HepG2 (cell line): ENCODE measurements around the gene LBX2. TPM values are rescaled to one million over a fixed set of nuclear protein-coding genes. Genes with fewer than 3 reads are reported as not detected.
A peak's percentile ranks its signal among the peaks of the same experiment; 100 is the strongest.

Source experiments
- DRAP1 ChIP-seq: IDR thresholded peaks from 2 replicates; pipeline ENCODE4 v1.6.1; 2016; ENCODE audit warnings: missing genetic modification reagents, missing compliant biosample characterization
- FOXC1 ChIP-seq: sonication (generic); formaldehyde crosslinking; IDR thresholded peaks from 2 replicates; pipeline ENCODE4 v1.8.0; 2022; ENCODE audit warnings: mild to moderate bottlenecking, missing genetic modification reagents, borderline replicate concordance
- FOXP4 ChIP-seq: sonication (generic); formaldehyde crosslinking; IDR thresholded peaks from 2 replicates; pipeline ENCODE4 v1.4.0; 2020; ENCODE audit warnings: missing genetic modification reagents
- HIVEP1 ChIP-seq: sonication (generic); formaldehyde crosslinking; IDR thresholded peaks from 2 replicates; pipeline ENCODE4 v1.4.0; 2020; ENCODE audit warnings: mild to moderate bottlenecking, missing genetic modification reagents
- MED8 ChIP-seq: sonication (generic); formaldehyde crosslinking; IDR thresholded peaks from 2 replicates; pipeline ENCODE4 v1.8.1; 2023; ENCODE audit warnings: mild to moderate bottlenecking, missing genetic modification reagents; ENCODE audit not compliant: insufficient replicate concordance
- SALL1 ChIP-seq: sonication (generic); formaldehyde crosslinking; IDR thresholded peaks from 2 replicates; pipeline ENCODE4 v1.8.0; 2022; ENCODE audit warnings: mild to moderate bottlenecking, missing genetic modification reagents
- SRSF9 ChIP-seq: fragments of 200-400 bp; formaldehyde crosslinking; IDR thresholded peaks from 2 replicates; pipeline ENCODE4 v1.6.1; 2018; ENCODE audit warnings: borderline replicate concordance, mild to moderate bottlenecking, low read depth, low read length; ENCODE audit not compliant: insufficient read depth, poor library complexity, severe bottlenecking
- ZBTB20 ChIP-seq: sonication (generic); formaldehyde crosslinking; IDR thresholded peaks from 2 replicates; pipeline ENCODE4 v1.8.1; 2023; ENCODE audit warnings: missing genetic modification reagents, low read depth, mild to moderate bottlenecking, borderline replicate concordance
- ZBTB38 ChIP-seq: sonication (generic); formaldehyde crosslinking; IDR thresholded peaks from 2 replicates; pipeline ENCODE4 v1.5.1; 2020; ENCODE audit warnings: mild to moderate bottlenecking, missing genetic modification reagents
- ZNF136 ChIP-seq: sonication (generic); formaldehyde crosslinking; IDR thresholded peaks from 2 replicates; pipeline ENCODE4 v1.8.1; 2022; ENCODE audit warnings: low read depth, mild to moderate bottlenecking, moderate library complexity, missing genetic modification reagents
- ZNF20 ChIP-seq: sonication (generic); formaldehyde crosslinking; IDR thresholded peaks from 2 replicates; pipeline ENCODE4 v1.4.0; 2020; ENCODE audit warnings: mild to moderate bottlenecking, moderate library complexity, missing genetic modification reagents
- ZNF256 ChIP-seq: sonication (generic); formaldehyde crosslinking; conservative IDR thresholded peaks from 2 replicates; pipeline ENCODE4 v1.4.0; 2020; ENCODE audit warnings: missing genetic modification reagents
- ZNF557 ChIP-seq: sonication (generic); formaldehyde crosslinking; IDR thresholded peaks from 2 replicates; pipeline ENCODE4 v1.4.0; 2020; ENCODE audit warnings: missing genetic modification reagents
- ZNF563 ChIP-seq: sonication (generic); formaldehyde crosslinking; IDR thresholded peaks from 2 replicates; pipeline ENCODE4 v1.8.0; 2022; ENCODE audit warnings: mild to moderate bottlenecking, moderate library complexity, missing genetic modification reagents
- ZNF652 ChIP-seq: IDR thresholded peaks from 2 replicates; pipeline ENCODE4 v1.6.1; 2016; ENCODE audit warnings: low read depth, borderline replicate concordance
- ZNF800 ChIP-seq: sonication (generic); formaldehyde crosslinking; IDR thresholded peaks from 2 replicates; pipeline ENCODE4 v1.4.0; 2020; ENCODE audit warnings: missing genetic modification reagents
- ZNF883 ChIP-seq: sonication (generic); formaldehyde crosslinking; IDR thresholded peaks from 2 replicates; pipeline ENCODE4 v1.5.1; 2020; ENCODE audit warnings: mild to moderate bottlenecking, missing genetic modification reagents; ENCODE audit errors: not compliant biosample characterization
- polyA plus RNA-seq, 8 experiments: library from polyadenylated mRNA; depleted of rRNA in 3 of 8; stranded (reverse) in 7 of 8; unstranded in 1 of 8; fragments of >200 nt; fragmentation: Illumina TruSeq in 4 of 8; extraction: Trizol in 4 of 8; gene quantifications; 2 replicates each; pipeline versions ENCODE4 v1.2.1 to v1.2.3, GENCODE V29; 2011 to 2016; ENCODE audit warnings: low read depth in 4 of 8, missing spikeins in 1 of 8, mixed read lengths in 1 of 8; ENCODE audit not compliant: insufficient read depth in 1 of 8
- total RNA-seq, 5 experiments: library from RNA; depleted of rRNA; stranded (reverse); fragments of >200 nt; fragmentation: Illumina TruSeq; extraction: Trizol; gene quantifications; 2 replicates each; pipeline ENCODE4 v1.2.3, GENCODE V29; 2016; ENCODE audit warnings: low read depth in 1 of 5
- TF ChIP-seq, protein P1 (sequence below): sonication (generic); formaldehyde crosslinking; IDR thresholded peaks from 2 replicates; pipeline ENCODE4 v1.4.0; 2020; ENCODE audit warnings: missing genetic modification reagents, borderline replicate concordance

The LBX2 gene
- total and polyA plus RNA-seq, 2 of the 13 experiments (the other 11 are each of a cell fraction or from before 2014, with no cell fraction given), result 6.4 to 8.1 TPM

GRCh38 chr2:74457549-74458131 lies 41.8 kb downstream of the LBX2 start (continued):
- TF ChIP-seq ZNF557 (CRISPR knock-in tag) (no peak), ZNF136 (CRISPR knock-in tag) (peak; percentile 47; the same call in 1 of the 2 replicates), ZNF563 (CRISPR knock-in tag) (peak; percentile 91), ZNF20 (CRISPR knock-in tag) (no peak), MED8 (peak; percentile 23), ZNF652 (CRISPR knock-in tag) (peak; percentile 84), ZNF883 (CRISPR knock-in tag) (peak; percentile 84), HIVEP1 (peak; percentile 87), ZNF800 (peak; percentile 72), SRSF9 (no peak), SALL1 (CRISPR knock-in tag) (peak; percentile 71), ZBTB20 (CRISPR knock-in tag) (peak; percentile 81; the same call in 1 of the 2 replicates), FOXC1 (CRISPR knock-in tag) (peak; percentile 79; the same call in 1 of the 2 replicates), ZNF256 (CRISPR knock-in tag) (no peak), FOXP4 (CRISPR knock-in tag) (peak; percentile 37), DRAP1 (no peak), ZBTB38 (CRISPR knock-in tag) (peak; percentile 54)
- TF ChIP-seq, protein P1, sequence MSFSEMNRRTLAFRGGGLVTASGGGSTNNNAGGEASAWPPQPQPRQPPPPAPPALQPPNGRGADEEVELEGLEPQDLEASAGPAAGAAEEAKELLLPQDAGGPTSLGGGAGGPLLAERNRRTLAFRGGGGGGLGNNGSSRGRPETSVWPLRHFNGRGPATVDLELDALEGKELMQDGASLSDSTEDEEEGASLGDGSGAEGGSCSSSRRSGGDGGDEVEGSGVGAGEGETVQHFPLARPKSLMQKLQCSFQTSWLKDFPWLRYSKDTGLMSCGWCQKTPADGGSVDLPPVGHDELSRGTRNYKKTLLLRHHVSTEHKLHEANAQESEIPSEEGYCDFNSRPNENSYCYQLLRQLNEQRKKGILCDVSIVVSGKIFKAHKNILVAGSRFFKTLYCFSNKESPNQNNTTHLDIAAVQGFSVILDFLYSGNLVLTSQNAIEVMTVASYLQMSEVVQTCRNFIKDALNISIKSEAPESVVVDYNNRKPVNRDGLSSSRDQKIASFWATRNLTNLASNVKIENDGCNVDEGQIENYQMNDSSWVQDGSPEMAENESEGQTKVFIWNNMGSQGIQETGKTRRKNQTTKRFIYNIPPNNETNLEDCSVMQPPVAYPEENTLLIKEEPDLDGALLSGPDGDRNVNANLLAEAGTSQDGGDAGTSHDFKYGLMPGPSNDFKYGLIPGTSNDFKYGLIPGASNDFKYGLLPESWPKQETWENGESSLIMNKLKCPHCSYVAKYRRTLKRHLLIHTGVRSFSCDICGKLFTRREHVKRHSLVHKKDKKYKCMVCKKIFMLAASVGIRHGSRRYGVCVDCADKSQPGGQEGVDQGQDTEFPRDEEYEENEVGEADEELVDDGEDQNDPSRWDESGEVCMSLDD (CRISPR knock-in tag), result peak; percentile 48; the same call in 1 of the 2 replicates
